WTC11 (cell line): ENCODE results near the gene SLC6A2.

ENCODE experiments used
- MAX ChIP-seq: sonication (generic); formaldehyde crosslinking; IDR thresholded peaks from 2 replicates; pipeline ENCODE4 v1.8.0; 2022; ENCODE audit warnings: mild to moderate bottlenecking, missing genetic modification reagents
- SP1 ChIP-seq: sonication (generic); formaldehyde crosslinking; conservative IDR thresholded peaks from 2 replicates; pipeline ENCODE4 v1.8.1; 2022; ENCODE audit warnings: missing genetic modification reagents
- ZNF423 ChIP-seq: fragments of 250-450 bp; sonication (Bioruptor Pico); IDR thresholded peaks from 2 replicates; pipeline ENCODE4 v2.1.2; 2022; ENCODE audit warnings: mild to moderate bottlenecking, moderate library complexity

- TF ChIP-seq ZNF423 (CRISPR knock-in tag) (no peak), MAX (CRISPR knock-in tag) (no peak), SP1 (no peak)
Measured at GRCh38 chr16:55643161-55643970, 12.4 kb upstream of the SLC6A2 start.
